Muscle of leg (tissue), 11 donors: ENCODE measurements around the gene SCML2. TPM values are rescaled to one million over a fixed set of nuclear protein-coding genes. Genes with fewer than 3 reads are reported as not detected.

Experiments used
- DNase-seq: peaks from one replicate; pipeline ENCODE4 v3.0.0; 2013
- H3K27ac ChIP-seq: one replicate; pipeline ENCODE4 v1.5.1; 2013; ENCODE audit warnings: mild to moderate bottlenecking, low read length, control low read depth
- H3K27me3 ChIP-seq: one replicate; pipeline ENCODE4 v1.6.1; 2013; ENCODE audit warnings: low read length; ENCODE audit not compliant: control insufficient read depth, insufficient read depth
- H3K36me3 ChIP-seq: one replicate; pipeline ENCODE4 v1.6.1; 2013; ENCODE audit warnings: low read length; ENCODE audit not compliant: control insufficient read depth, insufficient read depth
- H3K4me1 ChIP-seq: one replicate; pipeline ENCODE4 v1.6.1; 2013; ENCODE audit warnings: low read length; ENCODE audit not compliant: control insufficient read depth, insufficient read depth
- H3K4me3 ChIP-seq: one replicate; pipeline ENCODE4 v1.5.1; 2013; ENCODE audit warnings: low read length, control low read depth
- H3K9me3 ChIP-seq: replicated peaks from 2 replicates; pipeline ENCODE4 v1.6.1; 2013; ENCODE audit warnings: low read depth, low read length; ENCODE audit not compliant: control insufficient read depth
- WGBS: methylation state at CpG from one replicate; pipeline ENCODE4 v1.1.5; 2013; ENCODE audit warnings: missing lambda C conversion rate; ENCODE audit not compliant: insufficient coverage; 5-methylcytosine and 5-hydroxymethylcytosine counted together
- polyA plus RNA-seq, 8 donors: library from polyadenylated mRNA; unstranded; fragments of 120-200 nt; gene quantifications; one replicate each; pipeline versions ENCODE4 v1.2.1 to v1.2.3, GENCODE V29; 2013; ENCODE audit warnings: inconsistent platforms in 1 of 8, low replicate concordance in 1 of 8; ENCODE audit not compliant: insufficient read length in 8 of 8, insufficient read depth in 1 of 8
- total RNA-seq: library from RNA; stranded (reverse); fragments of 120-200 nt; gene quantifications from one replicate; pipeline ENCODE4 v1.2.4, GENCODE V29; 2013

Gene SCML2
- total and polyA plus RNA-seq, 9 donors: 6.3 to 9.9 (median 7.5) TPM

DNA sequence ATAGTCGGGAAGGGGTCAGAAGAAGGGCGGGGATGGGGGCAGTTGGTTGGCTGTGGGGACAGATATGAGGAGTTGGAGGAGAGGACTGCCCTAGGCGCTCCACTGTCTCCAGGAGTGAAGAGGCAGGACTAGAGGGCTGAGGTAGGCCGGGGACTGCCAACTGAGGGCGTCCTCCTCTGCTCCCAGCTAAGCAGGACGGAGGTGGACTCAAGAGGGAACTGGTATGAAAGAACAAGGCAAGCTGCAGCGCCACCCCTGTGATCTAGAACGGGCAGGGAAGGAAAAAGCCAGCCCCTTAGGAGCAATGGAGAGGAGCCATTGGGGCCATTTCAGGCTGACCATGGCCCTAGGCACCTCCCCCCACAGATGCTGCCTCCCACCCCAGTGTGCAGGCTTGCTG lies 147.8 kb downstream of the SCML2 start:
- H3K4me1 ChIP-seq: no peaks in the 10 kb centered on the region
- H3K9me3 ChIP-seq: no peaks in the 10 kb centered on the region
- no peak overlapping the region for H3K4me3 ChIP-seq
- no peaks in the 10 kb centered on the region for H3K36me3 ChIP-seq
- WGBS: 60% methylated on average over 8 of the region's 8 CpGs
- no peak overlapping the region for H3K27ac ChIP-seq
- H3K27me3 ChIP-seq: peaks cover 13% of the 10 kb centered on the region
- DNase-seq: no peak

DNA sequence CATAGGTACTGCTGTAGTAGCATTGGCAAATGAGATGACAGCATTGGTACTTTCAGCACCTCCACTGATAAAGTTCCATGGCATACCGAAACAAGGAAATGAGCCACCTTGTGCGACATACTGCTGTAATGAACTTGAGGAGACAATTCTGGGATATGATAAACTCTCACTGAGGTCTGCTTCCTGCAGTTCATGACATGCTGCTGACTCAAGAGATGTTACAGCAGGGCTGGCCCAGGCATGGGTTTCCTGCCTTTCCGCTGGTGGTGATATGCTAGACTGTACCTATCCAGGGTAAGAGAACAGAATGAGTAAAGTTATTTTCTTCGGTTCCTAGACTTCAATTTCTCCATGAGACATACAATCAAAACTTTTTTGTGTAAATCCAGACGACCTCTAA lies 150.9 kb downstream of the SCML2 start:
- Histone ChIP-seq H3K9me3 (no peaks in the 10 kb centered on the region), H3K27me3 (peaks cover 17% of the 10 kb centered on the region), H3K4me1 (no peaks in the 10 kb centered on the region), H3K36me3 (no peaks in the 10 kb centered on the region), H3K27ac (no peak overlapping the region), H3K4me3 (no peak overlapping the region)
- no peak for DNase-seq
- WGBS: 79% methylated on average over 2 of the region's 5 CpGs

DNA sequence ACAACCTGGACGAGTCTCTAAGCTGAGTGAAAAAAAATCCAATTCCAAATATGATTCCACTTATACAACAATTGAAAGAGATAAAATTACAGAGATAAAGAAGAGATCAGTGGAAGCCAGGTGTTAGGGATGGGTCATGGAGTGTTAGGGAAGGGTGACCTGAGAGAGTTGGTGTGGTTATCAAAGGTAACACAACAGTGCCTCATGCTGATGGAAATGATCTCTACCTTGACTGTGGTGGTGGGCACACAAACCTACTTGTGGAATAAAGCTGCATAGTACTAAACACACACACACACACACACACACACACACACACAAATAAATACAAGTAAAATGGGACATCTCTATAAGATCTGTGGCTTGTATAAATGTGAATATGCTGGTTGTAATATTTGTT lies 159.8 kb downstream of the SCML2 start:
- H3K27me3 ChIP-seq: peaks cover 2% of the 10 kb centered on the region
- no peak overlapping the region for H3K4me3 ChIP-seq
- H3K9me3 ChIP-seq: no peaks in the 10 kb centered on the region
- no CpG with 5 or more reads among the region's 1 CpG for WGBS
- H3K4me1 ChIP-seq: no peaks in the 10 kb centered on the region
- H3K27ac ChIP-seq: no peak overlapping the region
- no peaks in the 10 kb centered on the region for H3K36me3 ChIP-seq
- DNase-seq: no peak

Other genes with a start within 250 kb of the SCML2 start
- gene BEND2, start 133.8 kb downstream of the SCML2 start, total RNA-seq: not detected
- under 1 TPM in 6 of 8 donors, not detected in 2; 0.02 to 0.08 (median 0.05) TPM for gene BEND2, start 133.8 kb downstream of the SCML2 start, polyA plus RNA-seq
- gene CDKL5, start 70.9 kb upstream of the SCML2 start, total RNA-seq: 6.1 TPM
- gene CDKL5, start 70.9 kb upstream of the SCML2 start, polyA plus RNA-seq: 1 to 10 TPM; 3.5 to 7.4 (median 4.6) TPM